ENCODE measurements around the gene RARRES1.

The RARRES1 gene

DNA sequence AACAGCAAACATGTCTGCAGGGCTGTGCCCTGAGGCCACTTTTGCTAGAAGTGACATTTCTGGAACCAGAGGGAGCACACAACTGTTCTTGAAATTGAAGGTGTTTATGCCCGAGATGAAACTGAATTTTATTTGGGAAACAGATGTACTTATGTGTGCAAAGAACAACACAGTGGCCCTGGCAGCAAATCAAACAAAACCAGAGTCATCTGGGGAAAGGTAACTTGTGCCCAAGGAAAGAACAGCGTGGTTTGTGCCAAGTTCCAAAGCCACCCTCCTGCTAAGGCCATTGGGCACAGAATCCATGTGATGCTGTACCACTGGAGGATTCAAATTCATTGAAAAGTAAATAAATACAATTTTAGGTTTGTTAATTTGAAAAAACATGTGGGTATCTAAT is 31.2 kb upstream of the RARRES1 start:
- no peak for DNase-seq

DNA sequence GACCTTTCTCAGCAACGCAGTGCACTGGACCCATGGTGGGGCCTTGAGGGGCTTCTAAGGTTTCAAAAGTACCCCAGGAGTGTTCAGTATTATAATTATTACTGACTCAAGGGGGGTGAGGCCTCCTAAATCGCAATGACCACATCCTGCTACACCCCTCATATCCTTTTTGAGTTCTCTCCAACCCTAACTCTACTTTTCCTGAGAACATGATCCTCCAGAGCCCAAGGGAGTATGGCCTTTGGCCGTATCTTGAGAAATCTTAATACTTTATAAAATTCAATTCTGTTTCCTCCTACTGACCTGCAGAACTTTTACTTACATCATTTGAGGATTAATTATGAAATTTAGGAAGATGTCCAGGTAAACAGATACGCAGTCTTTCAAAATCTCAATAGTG is 30.4 kb upstream of the RARRES1 start:
- DNase-seq: no peak

DNA sequence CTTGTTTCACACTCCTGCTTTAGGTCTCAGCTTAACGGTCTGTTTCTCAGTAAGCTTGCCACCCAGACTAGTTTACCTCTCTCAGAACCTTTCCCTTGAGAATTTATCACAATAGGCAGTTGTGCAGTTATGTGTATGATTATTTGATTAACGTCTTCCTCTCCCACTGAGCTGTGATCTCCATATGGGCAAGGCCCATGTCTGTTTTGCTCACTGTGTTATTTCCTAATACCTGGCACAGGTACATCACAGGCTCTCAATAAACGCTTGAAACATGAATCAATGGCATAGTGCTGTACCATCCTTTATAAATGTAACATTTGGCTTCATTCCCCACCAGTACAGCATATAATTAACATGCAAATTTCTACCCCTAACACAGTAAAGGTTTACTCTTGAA is 29.1 kb upstream of the RARRES1 start:
- peak; percentile 6 for DNase-seq

DNA sequence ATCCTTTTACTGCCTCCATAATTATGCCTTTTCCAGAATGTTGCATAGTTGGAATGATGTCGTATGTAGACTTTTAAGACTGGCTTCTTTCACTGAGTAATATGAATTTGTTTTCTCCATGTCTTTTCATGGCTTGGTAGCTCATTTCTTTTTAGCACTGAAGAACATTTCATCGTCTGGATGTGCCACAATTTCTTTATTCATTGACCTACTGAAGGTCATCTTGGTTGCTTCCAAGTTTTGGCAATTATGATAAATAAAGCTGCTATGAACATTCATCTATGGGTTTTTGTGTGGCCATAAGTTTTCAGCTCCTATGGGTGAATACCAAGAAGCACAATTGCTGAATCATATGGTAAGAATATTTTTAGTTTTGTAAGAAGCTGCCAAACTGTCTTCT is 23.2 kb upstream of the RARRES1 start:
- no peak for DNase-seq

DNA sequence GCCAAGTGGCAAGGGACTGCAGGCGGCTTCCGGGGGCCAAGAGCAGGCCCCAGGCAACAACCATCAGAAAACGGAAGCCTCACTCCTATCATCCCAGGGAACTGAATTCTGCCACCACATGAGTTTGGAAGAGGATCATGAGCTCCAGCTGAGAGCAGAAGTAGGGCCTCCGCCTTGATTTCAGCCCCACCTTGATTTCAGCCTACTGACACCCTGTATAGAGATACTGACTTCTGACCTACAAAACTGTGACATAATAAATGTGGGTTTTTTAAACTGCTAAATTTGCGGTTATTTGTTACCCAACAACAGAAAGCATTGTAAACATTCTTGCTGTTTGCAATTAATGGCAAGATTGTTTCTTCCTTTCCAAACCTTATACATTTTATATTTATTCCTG is 21.6 kb upstream of the RARRES1 start:
- DNase-seq: no peak

DNA sequence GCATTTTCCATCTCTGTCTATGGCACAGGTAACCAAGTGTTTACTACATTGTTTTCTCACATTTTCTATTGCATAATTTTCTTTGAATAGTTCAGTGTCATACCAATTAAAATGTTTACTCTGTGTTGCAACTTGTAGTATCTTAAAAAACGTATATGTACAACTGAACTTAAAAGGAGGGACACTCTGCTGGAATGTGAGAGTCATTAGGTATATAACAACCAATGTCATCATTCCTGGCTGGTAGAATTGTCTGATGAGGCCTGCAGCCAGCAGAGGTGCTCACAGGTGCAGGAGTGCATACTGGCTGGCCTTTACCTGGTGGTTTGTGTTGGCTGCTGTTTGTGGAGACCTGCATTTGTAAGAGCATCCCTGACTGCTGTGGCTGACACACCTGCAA is 19.1 kb upstream of the RARRES1 start:
- no peak for DNase-seq

DNA sequence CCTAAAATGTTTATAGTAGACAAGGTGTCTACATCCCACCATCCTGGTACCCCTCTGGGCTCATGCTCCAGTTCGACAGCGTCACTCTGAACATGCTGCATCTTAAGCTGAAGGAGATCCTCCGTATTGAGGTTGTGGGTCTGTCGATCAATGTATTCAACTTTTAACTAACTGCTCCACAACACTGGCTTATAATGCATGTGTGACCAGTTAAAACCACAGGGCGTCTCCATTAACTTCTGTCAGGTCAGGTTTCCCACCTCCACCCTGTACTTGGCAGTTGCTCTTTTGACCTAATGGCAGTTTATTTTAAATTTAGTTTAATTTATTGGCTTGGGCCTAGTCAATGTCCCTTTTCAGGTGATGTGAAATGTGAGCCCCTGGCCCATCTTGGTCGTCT is 17.8 kb upstream of the RARRES1 start:
- DNase-seq: peak; percentile 46

DNA sequence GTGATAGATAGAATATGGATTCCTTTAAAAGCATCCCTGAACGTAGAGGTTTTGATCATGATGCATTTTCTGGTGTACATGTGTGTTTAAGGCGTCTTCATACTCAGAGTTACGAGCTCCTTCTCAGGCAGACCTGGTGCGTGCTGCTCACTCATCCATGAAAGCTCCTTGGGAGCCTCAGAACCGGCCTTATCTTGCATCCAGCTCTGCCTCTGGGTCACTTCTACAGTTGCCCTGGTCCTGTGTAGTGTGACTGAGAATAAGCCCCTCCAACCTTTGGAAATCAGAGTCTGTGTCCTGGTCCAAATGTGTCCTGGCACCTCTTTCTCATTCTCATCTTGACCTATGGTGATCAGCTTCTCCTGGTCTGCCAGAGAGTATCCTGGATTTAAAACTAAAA is 17.3 kb upstream of the RARRES1 start:
- no peak for DNase-seq

DNA sequence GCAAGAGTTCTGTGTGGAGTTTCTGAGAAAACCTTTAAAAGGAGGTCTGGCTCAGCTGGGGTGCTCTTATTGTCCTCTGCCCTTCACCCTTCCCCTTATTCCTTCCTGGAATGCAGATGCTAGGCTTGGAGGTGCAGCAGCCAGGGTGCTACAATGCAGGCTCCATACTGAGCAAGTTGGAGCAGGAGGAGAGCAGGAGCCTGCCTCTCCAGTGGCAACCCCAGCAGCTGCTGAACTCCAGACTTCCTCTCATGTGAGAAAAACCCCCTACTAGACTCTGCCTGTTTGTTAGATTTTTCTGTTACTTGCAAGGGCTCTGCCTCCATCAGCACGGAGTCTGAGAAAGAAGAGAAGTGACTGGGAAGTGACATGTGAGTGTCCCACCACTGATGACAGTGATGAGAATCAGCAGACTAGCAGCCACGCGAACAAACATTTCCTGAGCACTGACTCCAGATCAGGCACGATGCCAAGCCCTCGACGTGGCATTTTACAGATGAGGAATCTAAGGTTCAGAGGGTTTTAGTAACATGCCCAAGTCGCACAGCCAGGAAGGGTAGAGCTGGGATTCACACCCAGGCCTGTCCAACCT is 16.1 kb upstream of the RARRES1 start:
- DNase-seq: no peak

DNA sequence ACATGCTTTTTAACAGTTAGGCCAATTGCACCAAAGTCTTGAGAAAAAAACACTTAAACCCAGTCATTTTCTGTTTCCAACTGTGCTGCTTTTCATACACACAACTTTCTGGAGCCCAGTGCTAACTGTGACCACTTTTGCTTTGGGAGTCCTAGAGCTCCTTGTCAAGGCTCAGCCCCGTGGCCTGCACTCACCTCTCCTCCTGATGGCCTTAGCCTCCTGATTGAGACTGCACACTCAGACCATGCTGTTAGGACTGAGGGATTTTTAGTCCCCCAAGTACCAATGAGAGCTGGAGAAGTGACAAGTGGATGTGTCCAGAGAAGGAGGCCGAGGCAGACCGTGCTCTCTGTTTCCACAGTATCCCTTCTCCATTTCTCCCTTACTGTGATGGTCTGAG is 15.2 kb upstream of the RARRES1 start:
- no peak for DNase-seq

DNA sequence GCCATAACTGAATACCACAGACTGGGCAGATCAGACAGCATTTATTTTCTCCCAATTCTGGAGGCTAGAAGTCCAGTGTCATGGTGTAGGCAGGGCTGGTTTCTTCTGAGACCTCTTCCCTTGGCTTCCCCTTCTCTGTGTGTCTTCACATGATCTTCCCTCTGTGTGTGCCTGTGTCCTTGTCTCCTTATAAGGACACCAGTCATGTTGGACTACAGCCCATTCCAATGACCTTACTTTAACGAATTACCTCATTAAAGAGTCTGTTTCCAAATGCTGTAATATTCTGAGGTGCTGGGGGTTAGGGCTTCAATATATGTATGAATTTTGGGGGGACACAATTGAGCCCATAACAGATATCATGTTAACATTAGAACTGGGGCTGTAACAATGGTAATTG is 13.3 kb upstream of the RARRES1 start:
- no peak for DNase-seq

DNA sequence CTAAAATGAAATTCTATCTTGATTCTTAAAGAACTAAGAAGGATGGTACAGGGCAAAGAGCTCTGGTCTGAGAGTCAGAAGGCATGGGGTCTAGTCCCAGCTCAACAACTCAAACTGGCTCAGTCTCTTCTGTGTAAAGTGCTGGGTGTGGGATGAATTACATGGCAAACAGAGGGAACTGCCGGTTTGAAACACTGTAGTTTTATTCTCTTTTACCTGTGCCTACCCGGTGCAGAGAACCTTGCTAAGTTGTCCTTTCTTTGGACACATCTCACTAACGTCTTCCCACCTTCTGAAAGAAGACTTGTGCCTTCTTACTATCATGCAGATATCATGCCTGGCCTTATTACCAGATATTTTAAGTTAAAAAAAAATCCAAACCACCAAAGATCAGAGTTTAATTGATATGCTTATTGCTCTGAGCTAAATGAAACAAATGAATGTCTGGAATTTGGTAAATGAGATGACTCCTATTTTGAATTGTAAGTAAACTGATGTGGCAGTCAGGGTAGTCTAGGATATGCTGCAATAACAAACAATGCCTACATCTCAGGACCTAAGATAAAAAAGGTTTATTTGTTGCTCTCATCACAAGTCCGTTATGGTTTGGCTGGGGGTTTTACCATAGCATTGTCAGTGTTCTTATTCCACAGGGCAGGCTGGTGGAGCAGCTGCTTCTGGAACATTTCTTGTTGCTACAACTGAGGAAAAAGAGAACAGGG is 12.5 kb upstream of the RARRES1 start:
- no peak for DNase-seq

DNA sequence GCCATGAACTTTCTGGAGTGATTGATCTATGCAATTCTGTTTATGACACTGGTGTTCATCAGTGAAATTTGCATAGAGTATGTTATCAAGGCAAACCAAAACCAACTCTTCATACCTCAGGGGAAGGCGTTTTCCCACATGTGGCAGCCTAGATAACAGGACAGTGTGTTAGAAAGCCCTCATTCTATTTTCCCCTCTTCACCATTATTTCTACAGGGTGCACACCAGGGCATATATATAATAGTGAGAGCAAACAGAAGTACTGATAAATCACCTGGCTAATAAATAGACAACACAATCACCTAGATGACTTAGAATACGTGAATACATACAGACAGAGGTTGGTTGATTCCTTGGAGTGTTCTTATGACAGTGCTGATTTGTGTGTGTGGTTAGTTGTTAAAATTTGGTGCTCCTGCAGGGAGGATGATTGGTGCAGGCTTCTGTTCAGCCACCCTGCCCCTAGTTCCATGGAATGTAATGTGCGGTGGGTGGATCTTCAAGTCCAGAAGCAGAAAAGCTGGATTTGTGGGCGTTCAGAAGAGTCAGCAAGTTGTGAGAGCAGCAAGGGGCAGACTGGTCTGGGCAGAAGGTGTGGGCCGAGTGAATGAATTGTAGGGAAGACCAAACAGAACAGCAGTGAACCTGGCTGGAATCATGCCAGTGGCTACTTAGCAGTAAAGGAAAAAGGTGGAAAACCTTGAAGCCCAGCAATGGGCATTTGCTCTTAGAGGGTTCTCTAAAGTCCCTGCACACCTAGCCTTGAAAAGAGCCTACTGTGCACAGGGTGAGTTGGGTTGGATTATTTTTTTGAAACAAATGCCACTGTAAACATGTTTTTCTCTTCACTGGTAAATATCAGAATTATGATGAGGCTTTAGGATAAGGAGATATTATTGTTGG is 11.7 kb upstream of the RARRES1 start:
- DNase-seq: peak; percentile 39

DNA sequence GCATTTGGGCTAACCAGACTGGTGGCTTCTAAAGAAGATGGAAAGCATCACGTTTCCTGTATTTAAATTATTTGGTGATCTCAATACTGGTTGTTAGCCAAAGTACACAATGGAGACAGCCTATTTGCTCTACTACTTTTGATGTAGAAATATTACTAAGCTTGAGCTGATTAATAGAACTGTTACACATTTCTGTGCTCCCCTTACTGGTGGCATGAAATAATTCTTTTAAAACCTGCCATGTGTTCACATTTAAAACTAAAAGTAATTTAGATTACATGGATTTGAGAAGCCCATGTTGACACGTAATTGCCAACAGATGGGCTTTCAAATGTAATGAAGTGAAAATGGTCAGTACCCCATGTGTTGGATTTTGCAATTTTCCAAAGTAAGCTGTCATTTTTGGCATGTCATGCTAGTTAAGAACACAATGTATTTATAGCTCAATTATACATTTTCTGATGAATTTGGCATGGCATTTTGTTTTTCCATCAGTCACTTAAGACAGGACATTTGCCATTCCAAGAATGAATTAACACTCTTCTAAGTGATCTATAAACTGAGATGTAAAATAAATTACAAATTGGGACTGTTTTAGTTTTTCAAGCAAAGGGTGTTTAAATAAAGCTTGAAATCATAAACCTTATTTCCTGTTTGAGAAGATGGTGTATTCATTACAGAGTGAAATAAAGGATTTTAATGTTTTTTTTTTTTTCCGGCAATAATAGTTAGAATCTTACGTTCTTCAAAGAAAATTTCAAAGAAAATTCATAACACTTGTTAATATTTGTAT is 10.8 kb upstream of the RARRES1 start:
- peak; percentile 56 for DNase-seq

DNA sequence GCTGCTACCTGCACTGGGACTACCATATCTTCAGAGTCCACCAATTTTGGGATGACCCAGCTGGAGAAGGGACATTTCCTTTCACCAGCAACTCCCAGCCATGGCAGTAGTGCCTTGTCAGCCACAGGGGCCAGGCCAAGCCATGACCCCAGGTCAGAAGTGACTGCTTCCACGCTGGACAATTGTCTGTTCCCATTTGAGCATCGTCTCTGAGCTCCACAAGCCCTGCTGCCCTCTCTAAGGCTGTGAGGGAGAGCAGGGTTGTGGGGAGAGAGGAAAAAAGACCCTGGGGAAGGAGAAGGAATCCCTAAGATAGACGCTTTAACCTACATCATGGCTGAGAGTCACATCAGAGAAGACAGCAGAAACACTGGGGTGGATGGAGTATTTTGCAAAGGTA is 7.4 kb upstream of the RARRES1 start:
- DNase-seq: no peak

DNA sequence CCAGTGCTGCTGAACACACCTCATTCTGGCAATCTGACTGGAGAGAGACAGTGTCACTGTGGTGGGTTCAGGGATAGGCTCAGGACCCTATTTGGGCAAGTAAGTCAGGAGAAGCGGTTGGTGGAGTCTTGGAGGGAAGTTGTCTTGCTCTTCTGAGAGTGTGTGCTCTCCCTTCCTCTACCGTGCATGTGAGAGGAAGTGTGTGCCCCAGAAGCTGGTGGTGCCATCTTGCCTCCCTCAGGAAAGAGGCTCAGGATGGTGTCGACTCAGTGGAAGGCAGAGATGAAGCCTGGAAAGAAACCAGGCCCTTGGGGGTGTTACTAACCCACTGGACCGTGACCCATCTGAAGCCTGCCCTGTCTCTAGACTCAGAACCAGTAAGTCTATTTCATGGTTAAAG is 6.8 kb upstream of the RARRES1 start:
- DNase-seq: no peak

DNA sequence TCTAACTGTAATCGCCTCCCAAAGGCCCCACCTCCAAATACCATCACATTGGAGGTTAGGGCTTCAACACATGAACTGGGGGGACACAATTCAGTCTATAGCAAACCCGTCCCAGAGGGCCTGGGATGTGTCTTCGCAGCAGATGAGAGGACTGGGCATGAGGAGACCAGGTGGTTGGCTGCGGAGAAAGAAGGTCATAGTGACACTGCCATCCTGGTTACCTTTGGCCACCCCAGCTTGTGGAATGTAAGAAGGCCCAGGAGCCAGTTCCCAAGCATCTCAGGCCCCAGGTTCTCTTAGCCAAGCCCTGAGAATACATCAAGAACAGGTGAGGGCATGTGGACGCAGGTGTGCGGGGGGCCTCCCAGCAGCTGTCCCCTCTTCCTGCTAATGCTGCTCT is 6.4 kb upstream of the RARRES1 start:
- DNase-seq: no peak

DNA sequence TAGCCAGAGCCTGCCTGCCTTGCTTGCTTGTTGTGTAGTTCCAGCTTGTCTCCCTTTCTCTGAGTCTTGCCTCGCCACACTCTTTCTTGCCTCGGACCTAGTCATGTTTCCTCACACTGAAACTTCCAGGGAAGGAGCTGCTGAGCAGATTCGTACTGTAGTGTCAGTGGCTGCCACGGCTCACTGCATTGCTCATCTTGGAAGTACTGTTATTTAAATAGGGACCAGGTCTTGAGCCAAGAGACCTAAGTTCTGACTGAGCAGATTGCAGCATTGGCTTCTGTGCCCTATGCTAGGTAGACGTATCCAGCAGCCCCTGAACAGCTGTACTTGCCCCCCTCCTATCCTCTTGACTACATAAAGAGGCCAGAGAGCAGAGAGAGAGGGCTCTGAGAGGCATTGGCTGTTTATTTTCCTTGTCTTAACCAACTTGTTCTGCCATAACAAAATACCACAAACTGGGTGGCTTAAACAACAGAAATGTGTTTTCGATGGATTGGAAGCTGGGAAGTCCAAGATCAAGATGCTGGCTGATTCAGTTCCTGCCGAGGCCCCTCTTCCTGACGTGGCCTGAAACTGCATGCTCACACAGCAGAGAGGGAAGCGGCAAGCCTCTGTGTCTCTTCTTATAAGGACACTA is 5.8 kb upstream of the RARRES1 start:
- DNase-seq: no peak

DNA sequence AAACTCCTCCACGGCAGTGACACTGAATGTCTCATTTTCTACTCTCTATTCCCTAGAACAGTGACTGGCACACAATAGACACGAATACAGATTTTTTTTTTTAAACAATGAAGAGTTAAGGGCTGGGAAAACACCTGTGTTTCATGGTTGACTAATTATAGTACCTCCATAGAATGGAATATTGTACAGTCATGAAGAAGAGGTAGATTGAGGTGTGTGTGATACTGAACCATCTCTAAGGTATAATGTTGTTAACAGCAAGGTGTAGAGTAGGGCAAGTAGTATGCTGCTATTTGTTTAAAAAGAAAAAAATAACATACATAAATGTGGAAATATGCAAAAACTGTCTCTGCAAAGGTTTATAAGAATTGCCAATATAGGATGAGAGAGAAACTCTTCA is 5.2 kb upstream of the RARRES1 start:
- DNase-seq: no peak

DNA sequence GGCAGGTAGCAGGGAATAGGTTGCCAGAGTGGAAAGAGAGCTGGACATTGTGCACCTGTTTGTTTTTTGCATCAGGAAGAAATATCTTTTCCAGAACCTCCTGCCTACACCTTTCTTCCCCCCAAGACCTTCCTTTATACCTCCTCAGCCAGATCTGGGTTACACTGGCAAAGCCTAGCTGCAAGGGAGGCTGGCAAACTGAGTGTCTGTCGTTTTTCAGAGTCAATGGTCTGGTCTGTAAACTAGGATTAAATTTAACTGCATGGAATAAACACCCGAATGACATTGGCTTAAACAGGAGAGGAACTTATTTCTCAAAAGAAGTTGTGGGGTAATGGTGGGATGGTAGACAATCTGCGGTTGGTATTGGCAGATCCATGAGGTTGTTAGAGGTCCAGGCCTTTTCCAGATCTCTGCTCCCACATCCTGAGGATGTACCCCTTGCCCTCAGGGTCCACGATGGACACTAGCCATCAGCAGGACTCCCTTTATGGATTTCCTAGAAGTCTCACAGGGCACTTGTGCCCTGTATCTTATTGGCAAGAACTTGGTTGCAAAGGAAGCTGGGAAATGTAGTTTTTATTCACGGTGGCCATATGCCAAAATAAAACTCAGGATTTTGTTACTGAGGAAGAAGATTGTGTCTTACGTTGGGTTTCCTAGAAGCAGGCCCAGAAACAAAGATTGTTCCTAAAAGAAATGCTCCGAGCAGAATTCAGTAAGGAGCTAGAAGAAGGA is 3.2 kb upstream of the RARRES1 start:
- DNase-seq: no peak

DNA sequence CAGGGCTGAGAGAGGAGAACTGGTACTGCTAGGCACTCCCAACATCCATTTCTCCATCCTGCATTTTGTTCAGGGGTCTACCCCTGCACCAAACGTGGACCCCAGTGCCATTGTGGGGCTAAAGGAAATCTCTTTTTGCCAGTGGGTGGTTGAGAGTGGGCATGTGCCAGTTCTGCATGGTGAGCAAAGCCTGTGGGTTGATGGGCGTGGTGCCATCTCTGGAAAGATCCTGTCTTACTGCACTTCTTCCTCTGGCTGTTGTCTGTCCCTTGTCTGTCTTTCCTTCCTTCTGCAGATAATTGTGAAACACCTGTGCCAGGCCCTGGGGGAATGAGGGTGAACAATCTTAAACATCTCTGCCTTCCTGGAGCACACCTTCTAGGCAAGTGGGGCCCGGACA is 1.4 kb upstream of the RARRES1 start:
- no peak for DNase-seq

DNA sequence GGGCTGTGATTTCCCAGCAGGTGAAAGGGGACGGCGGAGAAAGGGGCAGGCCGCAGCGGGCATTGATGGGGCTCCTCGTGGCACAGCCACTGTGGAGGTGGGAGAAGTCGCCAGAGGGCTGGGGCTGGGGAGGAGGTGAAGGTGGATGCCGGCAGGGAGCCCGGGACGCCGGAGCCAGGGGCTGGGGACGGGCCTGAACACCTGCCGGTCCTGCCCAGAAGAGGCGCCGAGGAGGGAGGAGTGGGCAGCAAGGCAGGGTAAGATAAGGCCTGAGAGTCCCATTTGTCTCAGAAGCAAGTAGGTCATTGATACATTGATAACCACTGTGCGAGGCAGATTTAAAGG is 571 bp upstream of the RARRES1 start:
- no peak for DNase-seq

All from NCI-H69 (cell line).